SW 1271 (cell line): ENCODE results near the gene CATSPERZ.
A peak's percentile ranks its signal among the peaks of the same experiment; 100 is the strongest.

Source experiments
- DNase-seq, 2 experiments: peaks; one replicate each; lab custom pipeline; 2025; lab: John Stamatoyannopoulos, UW

Gene CATSPERZ

GRCh38 chr11:64263947-64264317 lies 36.2 kb upstream of the CATSPERZ start:
- no peak for DNase-seq

GRCh38 chr11:64264371-64264852 lies 35.7 kb upstream of the CATSPERZ start:
- no peak for DNase-seq

GRCh38 chr11:64265176-64266160 lies 34.7 kb upstream of the CATSPERZ start:
- DNase-seq = no peak

GRCh38 chr11:64266339-64266738 lies 33.8 kb upstream of the CATSPERZ start:
- no peak for DNase-seq

- no peak for DNase-seq
Observed at GRCh38 chr11:64267207-64267945, 32.8 kb upstream of the CATSPERZ start.

GRCh38 chr11:64268025-64268892 lies 31.9 kb upstream of the CATSPERZ start:
- peak in 1 of 2 experiments; percentile 62 for DNase-seq

GRCh38 chr11:64268893-64269539 lies 31.1 kb upstream of the CATSPERZ start:
- DNase-seq = peak; percentile 59 to 62

- DNase-seq = peak; percentile 98 to 99
Observed at GRCh38 chr11:64269540-64270220, 30.5 kb upstream of the CATSPERZ start.

GRCh38 chr11:64275031-64275800 lies 24.9 kb upstream of the CATSPERZ start:
- no peak for DNase-seq

- DNase-seq = no peak
Observed at GRCh38 chr11:64275841-64276240, 24.3 kb upstream of the CATSPERZ start.

- no peak for DNase-seq
Observed at GRCh38 chr11:64276653-64277431, 23.3 kb upstream of the CATSPERZ start.

- no peak for DNase-seq
Observed at GRCh38 chr11:64278576-64279190, 21.5 kb upstream of the CATSPERZ start.

- no peak for DNase-seq
Observed at GRCh38 chr11:64281957-64282770, 18.0 kb upstream of the CATSPERZ start.

GRCh38 chr11:64283092-64283491 lies 17.1 kb upstream of the CATSPERZ start:
- no peak for DNase-seq

- peak; percentile 78 to 89 for DNase-seq
Observed at GRCh38 chr11:64284048-64284961, 15.9 kb upstream of the CATSPERZ start, which contains the start of gene BAD. Gene BAD, minus strand, starts transcription at chr11:64284665. Its CDS starts 297 bp downstream, at chr11:64284368.
